Mesendoderm (in vitro differentiated cells): ENCODE measurements around the gene RNU2-63P.
A peak's percentile ranks its signal among the peaks of the same experiment; 100 is the strongest.

ENCODE experiments used
- small RNA-seq: library from polyadenylated mRNA; stranded (forward); fragments of <200 nt; extraction: miRNeasy Mini kit (QIAGEN cat#:217004); gene quantifications from one replicate; pipeline ENCODE3, GENCODE V24; 2013; ENCODE audit not compliant: insufficient read depth

The RNU2-63P gene

Small RNA genes lying within 50 kb of the gene (small RNA-seq; reads per million reads assigned to genes)
- 3.2 reads per million, percentile 50 among the genes with 10 or more reads in this experiment for gene RNU2-63P
